ENCODE measurements around the gene NEK9. TPM values are rescaled to one million over a fixed set of nuclear protein-coding genes. Genes with fewer than 3 reads are reported as not detected.
"Not testable (repeated sequence)": the region's sequence is repeated elsewhere in the genome, so short reads cannot be mapped to it uniquely, and the experiment has no call there.

The NEK9 gene
- polyA plus RNA-seq, 1 donor from 2014 or later = 9.4 TPM

DNA sequence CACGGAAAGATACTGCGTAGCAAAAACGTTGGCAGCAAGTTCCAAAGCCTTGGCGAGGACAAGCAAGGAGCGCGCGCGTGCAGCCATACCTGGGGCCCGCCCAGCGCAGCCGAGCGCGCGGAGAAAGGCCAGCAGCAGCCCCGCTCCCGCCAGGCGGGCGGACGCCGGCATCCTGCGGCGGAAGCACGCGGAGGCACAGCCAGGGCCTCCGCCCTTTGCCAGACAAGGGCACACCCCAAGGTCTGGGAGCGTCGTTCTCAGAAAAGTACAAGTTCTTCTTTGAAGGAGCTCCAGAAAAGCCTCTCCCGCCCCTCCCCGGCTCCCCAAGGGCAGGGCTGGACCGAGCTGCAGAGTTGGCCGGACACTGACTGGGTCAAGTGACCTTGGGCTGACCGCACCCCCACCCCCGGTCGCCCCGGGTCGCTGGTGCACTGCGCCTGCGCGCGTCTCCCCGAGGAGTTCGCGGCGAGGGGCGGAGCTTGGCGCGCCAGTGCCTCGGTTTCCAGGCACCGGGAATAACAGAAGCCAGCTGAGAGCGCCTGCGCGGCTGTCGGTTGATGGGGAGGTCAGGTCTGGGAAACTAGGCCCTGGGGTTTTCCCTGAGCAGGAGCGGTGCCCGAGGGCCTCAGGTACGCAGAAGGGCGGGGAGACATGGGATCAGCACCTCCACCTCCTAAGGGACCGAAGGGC is 57.6 kb downstream of the NEK9 start, which contains the start of gene ZC2HC1C:
TSS of gene ZC2HC1C (plus strand) at position 521 of the 690 bp plus-strand sequence. CDS start 933 bp downstream, outside the sequence.
- Histone ChIP-seq H3K9me3 (ENCODE audit: low read length) (no peaks in the 10 kb centered on the region), H3F3A (ENCODE audit: insufficient read depth, low read length, poor library complexity, severe bottlenecking) (no peaks in the 10 kb centered on the region), H4K20me1 (ENCODE audit: insufficient read depth) (no peaks in the 10 kb centered on the region), H3K9ac (ENCODE audit: low read length) (peak within 1 kb of the TSS; percentile 69), H3K27me3 (ENCODE audit: insufficient read depth, low read depth, low read length) (no peaks in the 10 kb centered on the region), H3K79me2 (replicated peaks; ENCODE audit: insufficient read depth, low read length) (no peaks in the 10 kb centered on the region), H3K27ac (ENCODE audit: low read length) (no peak within 1 kb of the TSS), H2AFZ (ENCODE audit: low read depth, low read length) (peak within 1 kb of the TSS; percentile 74), H3K4me2 (ENCODE audit: low read length) (peak within 1 kb of the TSS; percentile 65), H3K36me3 (ENCODE audit: insufficient read depth, low read length) (no peaks in the 10 kb centered on the region), H3K4me3 (ENCODE audit: low read length) (peak within 1 kb of the TSS; percentile 91), H3K9me2 (ENCODE audit: insufficient read depth, low read length) (no peaks in the 10 kb centered on the region)
- TF ChIP-seq POLR2AphosphoS5 (IDR thresholded peaks at IDR 0.05) (peak; percentile 70), MXI1 (conservative IDR thresholded peaks at IDR 0.05; ENCODE audit: poor library complexity, severe bottlenecking) (peak; percentile 63), RAD21 (conservative IDR thresholded peaks at IDR 0.05) (no peak)

DNA sequence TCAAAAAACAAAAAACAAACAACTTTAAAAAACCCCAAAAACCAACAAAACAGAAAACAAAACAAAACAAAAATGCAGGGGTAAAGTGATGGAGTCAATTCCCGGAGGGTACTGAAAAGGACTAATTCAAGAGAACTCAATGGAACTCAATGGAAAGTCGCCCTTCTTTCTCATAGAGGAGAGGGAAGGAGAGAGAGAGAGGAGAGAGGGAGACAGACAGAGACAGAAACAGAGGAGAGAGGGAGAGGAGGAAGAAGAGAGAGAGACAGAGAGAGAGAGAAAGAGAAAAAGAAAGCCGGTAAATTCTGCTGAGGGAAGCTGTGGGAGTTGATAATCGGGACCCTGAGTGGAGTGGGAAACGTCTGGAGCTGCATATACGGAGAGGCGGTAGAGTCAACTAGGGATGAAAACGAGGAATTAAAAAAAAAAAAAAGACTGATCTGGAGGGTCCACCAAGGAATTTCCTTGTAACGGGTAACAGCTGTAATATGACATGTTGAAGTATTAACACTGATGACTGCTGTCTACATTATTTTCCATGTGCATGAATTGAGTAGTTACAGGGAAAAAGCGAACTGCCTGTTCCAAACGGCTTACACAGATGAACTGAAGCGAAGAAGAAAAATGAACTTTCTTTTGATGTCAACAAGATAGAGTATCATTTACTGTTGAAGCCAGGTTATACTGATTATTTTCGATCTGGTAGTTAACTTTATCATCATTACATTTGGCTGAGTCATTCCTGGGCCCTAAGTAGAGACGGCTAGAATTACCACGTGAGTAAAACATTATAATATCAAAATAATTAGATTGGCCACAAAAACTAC is 58.3 kb downstream of the NEK9 start:
- H4K20me1 ChIP-seq (ENCODE audit: insufficient read depth) = no peaks in the 10 kb centered on the region
- no peaks in the 10 kb centered on the region for H3K9me3 ChIP-seq (ENCODE audit: low read length)
- no peaks in the 10 kb centered on the region for H3K36me3 ChIP-seq (ENCODE audit: insufficient read depth, low read length)
- TF ChIP-seq, protein P1, sequence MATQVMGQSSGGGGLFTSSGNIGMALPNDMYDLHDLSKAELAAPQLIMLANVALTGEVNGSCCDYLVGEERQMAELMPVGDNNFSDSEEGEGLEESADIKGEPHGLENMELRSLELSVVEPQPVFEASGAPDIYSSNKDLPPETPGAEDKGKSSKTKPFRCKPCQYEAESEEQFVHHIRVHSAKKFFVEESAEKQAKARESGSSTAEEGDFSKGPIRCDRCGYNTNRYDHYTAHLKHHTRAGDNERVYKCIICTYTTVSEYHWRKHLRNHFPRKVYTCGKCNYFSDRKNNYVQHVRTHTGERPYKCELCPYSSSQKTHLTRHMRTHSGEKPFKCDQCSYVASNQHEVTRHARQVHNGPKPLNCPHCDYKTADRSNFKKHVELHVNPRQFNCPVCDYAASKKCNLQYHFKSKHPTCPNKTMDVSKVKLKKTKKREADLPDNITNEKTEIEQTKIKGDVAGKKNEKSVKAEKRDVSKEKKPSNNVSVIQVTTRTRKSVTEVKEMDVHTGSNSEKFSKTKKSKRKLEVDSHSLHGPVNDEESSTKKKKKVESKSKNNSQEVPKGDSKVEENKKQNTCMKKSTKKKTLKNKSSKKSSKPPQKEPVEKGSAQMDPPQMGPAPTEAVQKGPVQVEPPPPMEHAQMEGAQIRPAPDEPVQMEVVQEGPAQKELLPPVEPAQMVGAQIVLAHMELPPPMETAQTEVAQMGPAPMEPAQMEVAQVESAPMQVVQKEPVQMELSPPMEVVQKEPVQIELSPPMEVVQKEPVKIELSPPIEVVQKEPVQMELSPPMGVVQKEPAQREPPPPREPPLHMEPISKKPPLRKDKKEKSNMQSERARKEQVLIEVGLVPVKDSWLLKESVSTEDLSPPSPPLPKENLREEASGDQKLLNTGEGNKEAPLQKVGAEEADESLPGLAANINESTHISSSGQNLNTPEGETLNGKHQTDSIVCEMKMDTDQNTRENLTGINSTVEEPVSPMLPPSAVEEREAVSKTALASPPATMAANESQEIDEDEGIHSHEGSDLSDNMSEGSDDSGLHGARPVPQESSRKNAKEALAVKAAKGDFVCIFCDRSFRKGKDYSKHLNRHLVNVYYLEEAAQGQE (IDR thresholded peaks at IDR 0.05; ENCODE audit: borderline replicate concordance) = no peak
- TF ChIP-seq EP300 (conservative IDR thresholded peaks at IDR 0.05; ENCODE audit: poor library complexity, severe bottlenecking) = no peak
- TF ChIP-seq MXI1 (conservative IDR thresholded peaks at IDR 0.05; ENCODE audit: poor library complexity, severe bottlenecking) = no peak
- no peak for TF ChIP-seq SMC3 (conservative IDR thresholded peaks at IDR 0.05; ENCODE audit: poor library complexity)
- TF ChIP-seq RAD21 (conservative IDR thresholded peaks at IDR 0.05) = no peak
- no peak for TF ChIP-seq TAF1 (IDR thresholded peaks at IDR 0.05; ENCODE audit: low read depth)
- no peak for TF ChIP-seq EZH2 (IDR thresholded peaks at IDR 0.05; ENCODE audit: borderline replicate concordance, insufficient read depth, low read length, poor library complexity, severe bottlenecking)
- TF ChIP-seq, protein P2, sequence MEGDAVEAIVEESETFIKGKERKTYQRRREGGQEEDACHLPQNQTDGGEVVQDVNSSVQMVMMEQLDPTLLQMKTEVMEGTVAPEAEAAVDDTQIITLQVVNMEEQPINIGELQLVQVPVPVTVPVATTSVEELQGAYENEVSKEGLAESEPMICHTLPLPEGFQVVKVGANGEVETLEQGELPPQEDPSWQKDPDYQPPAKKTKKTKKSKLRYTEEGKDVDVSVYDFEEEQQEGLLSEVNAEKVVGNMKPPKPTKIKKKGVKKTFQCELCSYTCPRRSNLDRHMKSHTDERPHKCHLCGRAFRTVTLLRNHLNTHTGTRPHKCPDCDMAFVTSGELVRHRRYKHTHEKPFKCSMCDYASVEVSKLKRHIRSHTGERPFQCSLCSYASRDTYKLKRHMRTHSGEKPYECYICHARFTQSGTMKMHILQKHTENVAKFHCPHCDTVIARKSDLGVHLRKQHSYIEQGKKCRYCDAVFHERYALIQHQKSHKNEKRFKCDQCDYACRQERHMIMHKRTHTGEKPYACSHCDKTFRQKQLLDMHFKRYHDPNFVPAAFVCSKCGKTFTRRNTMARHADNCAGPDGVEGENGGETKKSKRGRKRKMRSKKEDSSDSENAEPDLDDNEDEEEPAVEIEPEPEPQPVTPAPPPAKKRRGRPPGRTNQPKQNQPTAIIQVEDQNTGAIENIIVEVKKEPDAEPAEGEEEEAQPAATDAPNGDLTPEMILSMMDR (IDR thresholded peaks at IDR 0.05; ENCODE audit: poor library complexity, severe bottlenecking) = no peak
- TF ChIP-seq POLR2AphosphoS5 (IDR thresholded peaks at IDR 0.05) = no peak
- H3K9me2 ChIP-seq (ENCODE audit: insufficient read depth, low read length) = no peaks in the 10 kb centered on the region
- H3K79me2 ChIP-seq (replicated peaks; ENCODE audit: insufficient read depth, low read length) = no peaks in the 10 kb centered on the region
- H3K27me3 ChIP-seq (ENCODE audit: insufficient read depth, low read depth, low read length) = no peaks in the 10 kb centered on the region
- no peaks in the 10 kb centered on the region for H3F3A ChIP-seq (ENCODE audit: insufficient read depth, low read length, poor library complexity, severe bottlenecking)
- peak overlapping the region; percentile 65 for H3K4me2 ChIP-seq (ENCODE audit: low read length)
- H3K9ac ChIP-seq (ENCODE audit: low read length) = peak overlapping the region; percentile 69
- H2AFZ ChIP-seq (ENCODE audit: low read depth, low read length) = peak overlapping the region; percentile 74
- H3K4me3 ChIP-seq (ENCODE audit: low read length) = peak overlapping the region; percentile 91
- H3K27ac ChIP-seq (ENCODE audit: low read length) = no peak overlapping the region

DNA sequence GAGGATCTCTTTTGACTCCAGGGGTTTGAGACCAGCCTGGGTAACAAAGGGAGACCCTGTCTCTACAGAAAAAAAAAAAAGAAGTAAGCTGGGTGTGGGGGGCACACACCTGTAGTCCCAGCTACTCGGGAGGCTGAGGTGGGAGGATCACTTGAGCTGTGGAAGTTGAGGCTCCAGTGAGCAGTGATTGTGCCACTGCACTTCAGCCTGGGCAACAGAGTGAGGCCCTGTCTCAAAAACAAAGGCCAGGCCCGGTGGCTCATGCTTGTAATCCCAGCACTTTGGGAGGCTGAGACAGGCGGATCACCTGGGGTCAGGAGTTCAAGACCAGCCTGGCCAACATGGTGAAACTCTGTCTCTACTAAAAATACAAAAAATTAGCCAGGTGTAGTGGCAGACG is 59.1 kb downstream of the NEK9 start:
- not testable (repeated sequence) for H3K27ac ChIP-seq (ENCODE audit: low read length); H3K4me3 ChIP-seq (ENCODE audit: low read length); H3K9ac ChIP-seq (ENCODE audit: low read length); H3K27me3 ChIP-seq (ENCODE audit: insufficient read depth, low read depth, low read length); H3K36me3 ChIP-seq (ENCODE audit: insufficient read depth, low read length); H3K9me2 ChIP-seq (ENCODE audit: insufficient read depth, low read length); H3F3A ChIP-seq (ENCODE audit: insufficient read depth, low read length, poor library complexity, severe bottlenecking); H3K79me2 ChIP-seq (replicated peaks; ENCODE audit: insufficient read depth, low read length); H3K9me3 ChIP-seq (ENCODE audit: low read length); H2AFZ ChIP-seq (ENCODE audit: low read depth, low read length); H4K20me1 ChIP-seq (ENCODE audit: insufficient read depth); H3K4me2 ChIP-seq (ENCODE audit: low read length)

Data from neural cell (in vitro differentiated cells).